Mammary epithelial cell (primary cell): Measurements from ENCODE around the gene FNDC5.

Source experiments
- CTCF ChIP-seq, 2 donors: IDR thresholded peaks in 1 of 2; conservative IDR thresholded peaks in 1 of 2; 2 replicates each; pipeline ENCODE4 v1.5.1; 2011 to 2012; ENCODE audit warnings: inconsistent platforms in 2 of 2, low read length in 2 of 2, mild to moderate bottlenecking in 2 of 2, control low read depth in 1 of 2, low read depth in 1 of 2; ENCODE audit not compliant: insufficient read depth in 1 of 2; ENCODE audit errors: extremely low read depth in 1 of 2
- EZH2 ChIP-seq: IDR thresholded peaks from 2 replicates; pipeline ENCODE4 v1.6.1; 2012; ENCODE audit warnings: low read length, inconsistent platforms, borderline replicate concordance

GRCh38 chr1:32877211-32878110 is 6.7 kb upstream of the FNDC5 start:
- no peak for TF ChIP-seq CTCF (conservative IDR thresholded peaks at IDR 0.05 in 1 of 2, IDR thresholded peaks at IDR 0.05 in 1 of 2; ENCODE audit: extremely low read depth in 1 of 2, insufficient read depth in 1 of 2, low read depth in 1 of 2, low read length in 2 of 2)
- TF ChIP-seq EZH2: no peak
